ENCODE measurements around the gene SCD5. TPM values are rescaled to one million over a fixed set of nuclear protein-coding genes. Genes with fewer than 3 reads are reported as not detected.

The SCD5 gene
- total RNA-seq, 2 experiments from 2014 or later, result 1.6 to 2.2 TPM

GRCh38 chr4:82621251-82621650, 177.3 kb downstream of the SCD5 start:
- intact Hi-C loops (cut with micrococcal nuclease), result no loop called here
- Mint-ChIP-seq H3K27ac (no peak overlapping the region), H3K27me3 (no peaks in the 10 kb centered on the region), H3K9me3 (no peaks in the 10 kb centered on the region), H3K36me3 (ENCODE audit: low read depth) (no peaks in the 10 kb centered on the region), H3K4me1 (ENCODE audit: low read depth) (no peaks in the 10 kb centered on the region), H3K4me3 (no peak overlapping the region)
- CTCF ChIA-PET, result no interaction called here
- TF ChIP-seq CTCF (IDR thresholded peaks at IDR 0.05), result no peak
- DNase-seq (no peak), ATAC-seq (no peak)
- POLR2A ChIA-PET, result no interaction called here

GRCh38 chr4:82620126-82620735, 178.4 kb downstream of the SCD5 start:
- CTCF ChIA-PET, result interaction anchor here (0.9 kb wide), 1 partner anchor 119 kb away, joined by 3 read pairs; no protein-coding TSS in a partner anchor
- Mint-ChIP-seq H3K27me3 (peaks cover 2% of the 10 kb centered on the region), H3K4me1 (ENCODE audit: low read depth) (no peaks in the 10 kb centered on the region), H3K27ac (no peak overlapping the region), H3K36me3 (ENCODE audit: low read depth) (no peaks in the 10 kb centered on the region), H3K4me3 (no peak overlapping the region), H3K9me3 (no peaks in the 10 kb centered on the region)
- ATAC-seq (no peak), DNase-seq (no peak)
- POLR2A ChIA-PET, result no interaction called here
- intact Hi-C loops (cut with micrococcal nuclease), result no loop called here
- no peak for TF ChIP-seq CTCF (IDR thresholded peaks at IDR 0.05)

GRCh38 chr4:82618103-82618720, 180.4 kb downstream of the SCD5 start:
- DNase-seq (no peak), ATAC-seq (no peak)
- ChIA-PET CTCF (interaction anchor here (1.0 kb wide), 1 partner anchor 121 kb away, joined by 3 read pairs; no protein-coding TSS in a partner anchor), POLR2A (no interaction called here)
- no peak overlapping the region for H3K27ac Mint-ChIP-seq
- no peaks in the 10 kb centered on the region for H3K4me1 Mint-ChIP-seq (ENCODE audit: low read depth)
- no peak for TF ChIP-seq CTCF (IDR thresholded peaks at IDR 0.05)
- H3K9me3 Mint-ChIP-seq, result no peaks in the 10 kb centered on the region
- peaks cover 2% of the 10 kb centered on the region for H3K27me3 Mint-ChIP-seq
- H3K36me3 Mint-ChIP-seq (ENCODE audit: low read depth), result no peaks in the 10 kb centered on the region
- H3K4me3 Mint-ChIP-seq, result no peak overlapping the region
- intact Hi-C loops (cut with micrococcal nuclease), result no loop called here

GRCh38 chr4:82614838-82615449, 183.7 kb downstream of the SCD5 start:
- ChIA-PET POLR2A (no interaction called here), CTCF (no interaction called here)
- Mint-ChIP-seq H3K4me3 (no peak overlapping the region), H3K9me3 (no peaks in the 10 kb centered on the region), H3K36me3 (ENCODE audit: low read depth) (no peaks in the 10 kb centered on the region), H3K27ac (no peak overlapping the region), H3K27me3 (peaks cover 2% of the 10 kb centered on the region), H3K4me1 (ENCODE audit: low read depth) (no peaks in the 10 kb centered on the region)
- ATAC-seq (no peak), DNase-seq (no peak)
- no peak for TF ChIP-seq CTCF (IDR thresholded peaks at IDR 0.05)
- intact Hi-C loops (cut with micrococcal nuclease), result no loop called here

GRCh38 chr4:82613121-82613520, 185.5 kb downstream of the SCD5 start:
- Mint-ChIP-seq H3K9me3 (no peaks in the 10 kb centered on the region), H3K4me1 (ENCODE audit: low read depth) (no peaks in the 10 kb centered on the region), H3K27me3 (peaks cover 2% of the 10 kb centered on the region), H3K27ac (no peak overlapping the region), H3K4me3 (no peak overlapping the region), H3K36me3 (ENCODE audit: low read depth) (no peaks in the 10 kb centered on the region)
- TF ChIP-seq CTCF (IDR thresholded peaks at IDR 0.05), result no peak
- ChIA-PET POLR2A (no interaction called here), CTCF (interaction anchor here (1.0 kb wide), 1 partner anchor 126 kb away, joined by 3 read pairs; no protein-coding TSS in a partner anchor)
- no peak for ATAC-seq
- intact Hi-C loops (cut with micrococcal nuclease), result no loop called here
- DNase-seq, result no peak

All from activated CD8-positive, alpha-beta T cell treated with anti-CD3 and anti-CD28 coated beads for 36 hours (primary cell).